HG02973 (cell line): ENCODE results near the gene TPP2.

ENCODE experiments used
- ATAC-seq: cut with Tn5 transposase; IDR thresholded peaks from one replicate; pipeline ENCODE4 v1.9.1; 2021; ENCODE audit warnings: moderate library complexity; ENCODE audit not compliant: unreplicated experiment

Gene TPP2

DNA sequence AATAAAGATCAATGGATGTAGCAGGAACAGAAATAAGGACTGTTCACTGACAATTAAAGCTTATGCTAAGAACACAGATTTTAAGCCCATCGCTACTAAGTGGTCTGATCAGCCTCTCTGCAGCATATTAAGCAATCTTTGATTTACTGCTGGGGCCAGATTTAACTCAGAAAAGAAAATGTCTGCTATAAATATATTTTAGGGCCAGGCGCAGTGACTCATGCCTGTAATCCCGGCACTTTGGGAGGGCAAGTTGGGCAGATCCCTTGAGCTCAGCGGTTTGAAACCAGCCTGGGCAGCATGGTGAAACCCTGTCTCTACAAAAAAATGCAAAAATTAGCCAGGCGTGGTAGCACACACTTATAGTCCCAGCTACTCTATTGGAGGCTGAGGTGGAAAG is 55.1 kb downstream of the TPP2 start:
- no peak for ATAC-seq

DNA sequence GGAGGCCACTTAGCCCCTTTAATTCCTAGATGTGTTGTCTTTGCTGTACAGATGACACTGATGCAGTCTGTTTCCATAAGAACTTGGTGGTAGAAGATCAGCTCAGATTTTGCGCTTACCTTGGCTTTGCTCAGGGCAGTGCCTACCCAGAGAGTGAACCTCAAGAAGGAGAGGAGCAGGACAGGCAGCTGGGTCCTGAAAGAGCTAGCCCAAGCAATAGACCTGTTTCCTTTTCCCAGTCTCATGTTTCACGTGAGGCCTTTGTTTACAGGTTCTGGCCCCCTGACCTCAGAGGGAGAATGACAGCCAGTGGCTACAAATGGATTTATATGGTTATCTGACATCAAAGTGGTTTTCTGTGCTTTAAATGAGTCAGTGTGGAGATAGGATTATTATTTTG is 58.0 kb downstream of the TPP2 start:
- ATAC-seq = no peak

DNA sequence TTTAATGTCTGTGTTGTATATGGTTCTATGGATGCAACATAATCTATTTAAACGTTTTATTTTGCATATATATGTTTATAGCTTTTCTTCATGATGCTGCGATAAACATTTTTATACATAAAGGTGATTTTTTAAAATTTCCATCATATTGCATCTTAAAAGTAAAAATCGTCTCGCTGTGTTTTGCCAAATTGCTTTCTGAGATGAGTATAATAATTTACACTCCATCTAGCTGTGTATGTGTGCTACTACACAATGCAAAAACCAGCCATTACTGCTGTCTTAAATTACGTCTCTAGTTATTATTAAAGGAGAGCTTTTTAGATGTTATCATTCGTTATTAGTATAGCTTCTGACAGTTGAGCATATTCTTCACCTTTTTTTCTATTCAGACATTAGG is 60.8 kb downstream of the TPP2 start:
- no peak for ATAC-seq

DNA sequence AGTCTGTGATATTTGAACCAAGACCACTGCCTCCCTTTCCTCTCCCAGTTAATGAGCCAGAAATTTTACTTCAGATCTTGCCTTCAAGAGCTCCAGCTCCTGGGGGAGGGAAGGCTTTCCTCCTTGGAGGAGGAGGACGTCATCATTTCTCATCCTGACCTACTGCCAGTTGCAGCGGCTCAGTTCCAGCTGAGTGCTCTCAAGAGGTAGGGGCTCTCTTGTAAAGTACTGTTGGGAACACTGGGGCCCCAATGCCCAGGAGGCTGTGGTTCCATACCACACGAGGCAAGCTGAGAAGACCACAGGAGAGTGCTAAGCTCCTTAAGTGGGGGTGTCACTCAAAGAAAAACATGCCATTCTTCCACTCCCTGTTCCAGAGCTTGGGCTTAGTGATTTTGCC is 61.9 kb downstream of the TPP2 start:
- no peak for ATAC-seq

DNA sequence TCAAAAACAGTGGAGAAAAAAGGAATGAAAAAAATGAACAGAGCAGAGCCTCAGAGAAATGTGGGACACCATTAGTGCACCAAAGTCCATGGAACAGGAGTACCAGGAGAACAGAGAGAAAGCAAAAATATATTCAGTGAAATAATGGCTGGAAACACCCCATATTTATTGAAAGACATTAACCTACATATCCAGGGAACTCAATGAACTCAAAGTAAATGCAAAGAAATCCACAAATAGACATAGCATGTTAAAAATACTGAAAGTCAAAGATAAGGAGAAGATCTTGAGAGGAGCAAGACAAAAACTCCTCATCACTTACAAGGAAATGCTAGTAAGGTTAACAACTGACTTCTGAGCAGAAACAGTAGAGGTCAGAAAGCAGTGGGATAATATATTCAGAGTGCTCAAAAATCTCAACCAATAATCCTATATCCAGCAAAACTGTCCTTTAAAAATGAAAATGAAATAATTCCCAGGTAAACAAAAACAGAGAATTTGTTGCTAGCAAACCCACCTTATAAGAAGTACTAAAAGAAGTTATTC is 62.5 kb downstream of the TPP2 start:
- ATAC-seq = no peak

DNA sequence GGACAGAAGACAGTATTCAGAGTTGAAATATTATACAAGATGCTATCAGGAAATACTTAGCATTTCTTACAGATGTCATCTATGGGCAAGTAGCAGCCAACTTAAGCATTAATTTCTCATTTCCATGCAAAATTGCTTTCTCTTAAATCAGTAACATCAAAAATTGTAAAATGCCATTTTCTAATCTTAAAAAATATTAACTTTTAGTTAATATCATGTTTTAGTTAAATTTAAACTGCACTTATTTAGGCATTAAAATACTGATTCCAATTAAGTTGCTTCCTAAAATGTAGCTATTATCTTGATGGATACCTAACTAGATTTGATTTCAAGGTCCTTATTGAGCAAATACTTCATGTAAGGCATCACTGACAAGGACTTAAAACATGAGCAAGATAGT is 70.2 kb downstream of the TPP2 start:
- ATAC-seq = no peak

DNA sequence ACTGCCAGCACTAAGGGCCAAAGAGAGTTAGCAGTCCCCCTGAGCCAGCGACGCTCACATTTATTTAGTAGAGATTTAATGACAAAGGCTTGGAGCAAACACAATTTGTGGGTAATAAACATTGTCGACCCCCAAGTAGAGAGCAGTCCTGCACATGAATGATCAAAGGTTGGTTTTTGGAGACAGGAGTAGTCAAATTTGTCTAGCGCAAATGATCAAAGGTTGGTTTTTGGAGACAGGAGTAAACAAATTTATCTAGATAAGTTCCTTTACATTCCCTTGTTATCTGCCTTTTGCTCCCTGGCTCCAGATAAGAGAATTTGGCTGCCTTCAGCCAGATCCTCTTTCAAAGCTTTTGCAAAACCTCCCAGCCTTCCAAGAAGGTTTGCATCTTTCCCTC is 71.1 kb downstream of the TPP2 start:
- no peak for ATAC-seq

DNA sequence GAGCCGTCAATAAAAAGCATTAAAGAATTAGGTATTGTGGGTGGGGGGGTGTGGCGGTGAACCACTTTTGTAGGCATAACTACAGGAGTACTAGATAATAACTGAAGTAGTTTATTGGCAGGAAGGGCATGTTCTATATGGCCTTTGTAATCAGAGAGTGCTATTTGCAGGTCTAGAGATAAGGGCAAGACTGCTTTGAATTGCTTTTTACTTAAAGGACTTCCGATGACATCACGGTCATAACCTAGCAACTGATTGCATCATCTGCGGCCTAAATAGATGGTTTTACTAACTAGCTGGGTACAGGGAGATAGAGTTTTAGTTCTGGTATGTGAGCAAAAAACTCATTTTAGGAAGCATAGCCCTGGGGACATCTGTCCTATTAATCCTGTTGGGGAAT is 73.3 kb downstream of the TPP2 start:
- no peak for ATAC-seq

DNA sequence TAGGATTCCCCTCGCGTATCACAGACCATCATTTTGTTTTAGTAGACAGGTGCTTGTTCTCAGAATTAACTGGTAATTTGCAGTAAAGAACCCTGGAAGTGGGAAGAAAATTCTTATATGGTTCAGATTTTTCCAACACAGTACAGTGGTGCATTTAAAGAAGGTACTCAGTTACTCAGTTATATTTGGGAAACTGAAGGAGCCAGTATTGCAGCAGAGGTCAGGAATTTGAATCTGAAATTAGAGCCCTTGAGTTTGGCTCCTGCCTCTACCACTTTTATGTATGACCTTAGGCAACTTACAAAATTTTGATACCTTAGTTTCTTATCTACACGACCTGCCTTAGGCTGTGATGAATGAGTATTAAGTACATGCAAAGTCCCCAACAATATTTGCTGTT is 78.3 kb downstream of the TPP2 start:
- no peak for ATAC-seq

DNA sequence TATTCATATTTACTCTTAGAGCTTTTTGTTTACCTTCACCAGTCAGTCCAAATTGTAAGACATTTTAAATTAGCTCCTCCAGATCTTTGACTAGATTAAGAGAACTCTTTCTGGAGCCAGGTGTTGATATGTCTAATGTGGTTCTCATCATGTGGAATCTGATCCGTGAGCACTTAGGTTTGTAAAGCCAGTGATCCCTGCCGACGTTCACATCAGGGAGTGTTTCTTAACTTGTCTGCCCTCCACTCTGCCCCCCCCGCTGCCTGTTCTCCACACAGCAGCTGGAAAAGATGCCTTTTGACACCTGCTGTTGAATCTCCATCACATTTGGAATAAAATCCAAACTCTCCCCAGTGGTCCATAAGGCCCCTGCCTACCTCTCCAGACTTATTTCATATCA is 80.3 kb downstream of the TPP2 start:
- no peak for ATAC-seq

DNA sequence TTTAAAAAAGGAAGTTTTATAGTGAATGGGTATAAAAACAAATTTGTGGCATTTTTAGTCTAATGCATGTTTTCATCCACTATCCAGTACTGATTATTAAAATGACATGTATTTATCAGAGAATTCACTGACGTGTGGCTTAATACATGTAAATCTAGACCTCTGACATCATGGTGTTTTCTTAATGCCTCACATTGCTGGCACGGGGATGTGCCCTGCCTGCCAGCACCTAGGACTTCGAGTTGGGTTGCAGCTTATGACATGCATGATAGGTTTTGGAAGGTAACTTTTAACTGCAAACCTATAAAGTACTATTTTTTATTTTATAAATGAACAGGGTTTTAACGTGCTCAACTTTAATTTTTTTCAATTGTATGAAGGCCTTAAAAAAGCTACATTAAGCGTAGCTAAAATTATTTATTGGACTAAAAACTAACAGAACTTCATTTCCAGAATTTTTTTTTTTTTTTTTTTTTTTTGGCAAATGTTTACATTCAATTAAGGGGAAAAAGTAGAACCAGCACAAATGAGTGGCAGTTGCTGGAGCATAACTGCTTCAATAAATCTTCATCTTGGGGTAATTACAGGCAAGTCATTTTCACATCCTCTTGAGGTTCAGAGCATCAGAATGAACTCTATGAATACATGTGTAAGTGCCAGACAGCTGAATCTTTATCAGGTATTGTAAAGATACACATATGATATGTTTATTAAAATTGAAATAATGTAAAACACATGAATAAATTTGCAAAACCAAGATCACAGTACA is 81.7 kb downstream of the TPP2 start:
- ATAC-seq = no peak

DNA sequence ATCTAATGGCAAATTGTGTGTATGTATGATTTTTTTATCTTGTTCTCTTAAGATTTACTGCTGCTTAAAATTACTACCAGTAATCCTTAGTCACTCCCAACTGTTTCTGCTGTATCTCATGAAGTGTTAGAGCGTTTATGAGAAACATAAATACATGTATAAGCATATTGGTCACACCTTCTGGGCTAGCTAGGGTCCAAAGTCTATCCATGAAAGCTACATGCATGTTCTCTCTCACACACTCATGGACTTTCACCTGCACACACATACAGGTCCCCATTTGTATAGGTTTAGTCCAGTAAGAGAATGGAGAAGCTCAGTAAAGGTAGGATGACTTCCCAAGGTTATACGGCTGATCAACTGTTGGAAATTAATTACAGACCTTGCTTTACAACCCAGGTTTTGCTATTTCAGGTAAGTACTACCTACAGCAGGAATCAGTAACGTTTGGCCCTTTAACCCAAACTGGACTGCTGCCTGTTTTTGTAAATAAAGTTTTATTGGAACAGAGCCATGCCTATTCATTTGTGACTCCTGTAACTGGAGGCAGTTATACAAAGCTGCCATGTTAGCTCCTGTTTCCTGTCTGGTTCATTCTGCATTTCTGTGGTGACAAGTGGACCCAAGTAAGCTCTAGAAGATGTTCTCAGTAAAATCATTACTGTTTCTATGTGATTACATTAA is 82.8 kb downstream of the TPP2 start:
- no peak for ATAC-seq

DNA sequence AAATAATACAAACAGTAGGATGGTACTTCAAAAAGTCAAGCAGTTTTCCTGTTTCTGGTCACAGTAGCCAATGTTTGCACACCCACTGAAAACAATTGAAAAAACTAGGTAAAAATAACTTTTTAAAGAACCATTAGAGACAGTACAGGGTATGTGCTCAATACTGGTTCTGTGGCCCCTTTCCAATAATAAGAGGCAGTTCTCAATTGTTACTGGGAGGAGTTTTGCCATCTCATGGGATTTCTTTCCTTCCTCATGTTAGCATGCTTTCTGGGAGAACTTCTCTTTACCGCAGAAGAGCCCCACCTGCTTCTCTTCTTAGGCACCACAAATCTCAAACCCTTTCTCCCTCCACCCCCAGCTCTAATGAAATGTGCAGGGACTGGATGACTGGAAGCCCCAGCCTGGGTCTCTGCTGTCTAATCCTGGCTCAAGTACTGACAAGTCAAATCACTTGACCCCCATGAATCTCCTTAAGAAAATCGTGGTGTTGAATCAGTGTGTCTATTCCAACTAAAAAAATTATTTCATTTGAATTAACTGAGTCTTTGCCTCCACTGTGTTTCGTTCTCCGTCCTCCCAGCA is 83.4 kb downstream of the TPP2 start:
- ATAC-seq = no peak

DNA sequence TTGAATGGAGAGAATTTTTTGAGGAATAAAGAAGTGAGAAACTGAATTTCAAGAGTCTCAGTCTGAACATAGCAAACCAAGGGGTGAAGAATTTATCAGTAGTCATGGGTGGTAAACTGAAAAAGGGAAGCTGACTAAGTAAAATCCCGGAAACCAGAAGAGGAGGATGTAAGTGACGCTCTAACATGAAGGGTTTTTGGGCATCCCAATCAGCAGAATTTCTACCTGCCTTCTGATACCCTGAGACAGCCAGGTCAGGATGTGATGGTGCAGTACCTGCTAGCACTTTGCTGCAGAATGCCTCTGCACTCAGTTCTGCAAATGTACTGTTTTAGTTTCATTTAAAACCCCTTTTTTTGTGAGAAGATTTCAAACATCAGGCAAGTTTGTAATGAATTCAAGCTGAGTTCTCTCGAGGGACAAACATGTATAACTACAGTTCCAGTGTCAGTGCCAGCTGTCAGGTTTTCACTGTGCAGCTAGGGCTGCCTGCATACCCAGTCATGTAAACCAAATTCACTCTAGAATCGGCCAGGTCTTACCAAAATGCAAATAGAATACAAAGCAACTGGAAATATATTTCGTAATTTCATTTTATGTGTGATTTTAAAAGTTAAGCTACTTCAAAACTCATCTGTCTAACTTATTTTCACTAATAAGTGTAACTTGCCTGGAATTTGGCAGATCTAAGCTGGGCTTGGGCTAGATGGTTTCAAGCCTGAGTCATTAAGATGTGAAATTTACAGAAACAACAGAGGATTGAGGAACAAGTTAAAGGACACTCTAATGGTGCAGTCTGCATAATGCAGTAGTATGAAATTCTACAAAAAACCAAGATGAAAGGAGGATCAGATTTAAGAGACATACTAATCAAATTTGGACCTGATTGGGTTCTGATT is 84.3 kb downstream of the TPP2 start:
- ATAC-seq = no peak

DNA sequence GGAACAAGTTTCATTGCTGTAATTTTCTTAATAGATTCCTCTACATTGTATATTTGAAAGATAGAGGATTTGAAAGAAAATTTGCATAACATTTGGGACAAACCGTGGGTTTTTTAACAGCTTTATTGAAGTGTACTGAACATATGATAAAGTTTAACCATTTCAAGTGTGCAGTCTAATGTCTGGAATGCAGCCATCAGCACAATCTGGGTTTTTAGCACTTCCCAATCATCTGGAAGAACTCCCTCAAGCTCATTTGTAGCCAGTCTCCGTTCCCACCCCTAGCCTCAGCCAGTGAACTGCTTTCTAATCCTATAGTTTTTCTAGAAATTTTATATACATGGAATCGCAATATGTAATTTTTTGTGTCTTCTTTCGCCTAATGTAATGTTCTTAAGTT is 85.4 kb downstream of the TPP2 start:
- no peak for ATAC-seq

DNA sequence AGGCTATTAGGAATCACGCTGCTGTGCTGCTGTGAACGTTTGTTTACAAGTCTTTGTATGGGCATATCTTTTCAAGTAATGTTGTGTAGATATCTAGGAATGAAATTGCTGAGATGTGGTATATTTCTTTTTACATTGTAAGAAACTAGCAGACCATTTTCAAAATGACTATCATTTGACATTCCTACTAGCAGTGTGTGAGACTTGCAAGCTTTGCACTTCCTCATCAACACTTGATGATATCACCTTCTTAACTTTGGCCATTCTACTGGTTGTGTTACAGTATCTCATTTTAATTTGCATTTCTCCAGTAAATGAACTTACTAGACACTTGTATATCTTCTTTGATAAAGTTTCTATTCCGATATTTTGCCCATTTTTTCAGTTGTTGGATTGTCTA is 85.9 kb downstream of the TPP2 start:
- no peak for ATAC-seq

DNA sequence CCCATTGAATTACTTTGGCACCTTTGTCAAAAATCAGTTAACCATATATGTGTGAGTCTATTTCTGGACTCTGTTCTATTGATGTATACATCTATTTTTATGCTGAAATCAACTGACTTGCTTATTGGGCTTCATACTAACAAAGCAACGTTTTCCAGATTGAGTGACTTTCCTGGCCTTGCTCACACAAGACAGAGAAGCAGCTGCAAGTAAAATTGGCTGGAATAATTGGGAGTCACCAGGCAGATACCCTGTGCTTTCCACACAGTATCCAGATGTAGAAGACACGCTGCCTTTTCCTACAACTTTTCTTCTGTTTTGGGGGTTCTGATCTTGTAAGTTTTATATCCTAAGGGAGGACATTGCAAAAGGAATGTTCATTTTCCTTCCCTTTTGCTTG is 86.9 kb downstream of the TPP2 start:
- no peak for ATAC-seq

DNA sequence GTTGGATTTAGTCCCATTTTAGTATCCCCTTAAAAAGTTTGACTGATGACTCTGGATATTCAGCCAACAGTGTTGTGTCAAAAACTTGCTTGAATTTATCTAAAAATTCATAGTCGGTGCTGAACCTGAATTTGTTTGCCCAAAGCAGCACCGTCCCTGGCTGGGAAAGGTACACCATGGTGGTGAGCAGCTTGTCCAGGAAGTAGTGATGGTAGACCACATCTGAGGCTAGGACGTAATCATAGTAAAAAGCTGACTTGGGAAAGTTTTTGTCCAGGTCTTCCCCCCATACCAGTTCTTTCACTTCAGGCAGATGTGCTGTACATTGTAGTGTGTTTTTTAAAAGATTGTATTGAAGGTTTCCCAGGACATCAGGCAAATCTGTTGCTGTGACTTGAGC is 89.2 kb downstream of the TPP2 start:
- no peak for ATAC-seq

DNA sequence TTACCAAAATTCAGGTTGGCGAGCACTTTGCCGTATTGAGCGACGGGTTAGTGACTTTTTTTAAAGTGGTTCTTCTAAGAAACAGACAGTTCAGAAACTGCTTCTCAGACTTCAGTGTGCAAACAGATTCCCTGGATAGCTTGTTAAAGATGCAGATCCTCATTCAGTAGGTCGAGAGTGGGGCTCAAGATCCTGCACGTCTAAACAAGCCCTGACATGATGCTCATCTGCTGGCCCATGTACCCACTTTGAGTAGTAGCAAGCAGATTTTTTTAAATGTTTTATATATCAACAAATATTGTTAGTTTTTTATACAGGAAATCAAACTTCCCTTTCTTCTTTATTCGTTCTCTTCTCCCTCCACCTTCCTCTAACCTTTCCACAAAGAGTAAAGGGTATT is 90.7 kb downstream of the TPP2 start:
- ATAC-seq = no peak

DNA sequence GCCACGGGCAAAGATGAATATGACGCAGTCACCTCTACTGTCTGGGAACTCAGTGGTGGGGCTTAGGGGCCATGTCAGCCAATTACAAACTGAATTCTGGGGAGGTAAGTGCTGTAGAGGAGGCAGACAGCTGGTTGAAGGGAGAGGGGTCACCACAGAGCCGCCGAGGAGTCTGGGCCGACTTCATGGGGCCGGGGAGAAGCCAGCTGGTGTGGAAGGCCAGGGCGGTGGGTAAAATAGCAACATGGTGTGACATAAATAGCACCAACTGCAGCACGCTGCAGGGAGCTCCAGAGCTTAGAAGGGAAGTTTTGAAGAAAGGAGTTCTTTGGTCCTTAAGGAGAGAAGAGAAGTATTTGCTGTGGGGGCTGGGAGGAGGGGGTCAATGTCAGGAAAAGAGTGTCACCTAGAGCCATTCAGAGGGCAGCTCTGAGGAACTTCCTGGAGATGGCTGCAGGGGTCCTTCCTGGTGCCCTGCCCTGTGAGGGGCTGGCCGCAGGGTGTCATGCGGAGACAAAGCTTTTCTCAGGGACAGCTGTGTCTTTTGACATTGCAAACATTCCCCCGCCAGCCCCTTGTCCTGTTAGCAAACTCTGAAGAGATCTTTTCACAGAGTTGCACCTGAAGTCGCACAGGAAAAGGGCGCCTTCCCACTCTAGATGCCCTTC is 91.7 kb downstream of the TPP2 start:
- no peak for ATAC-seq

DNA sequence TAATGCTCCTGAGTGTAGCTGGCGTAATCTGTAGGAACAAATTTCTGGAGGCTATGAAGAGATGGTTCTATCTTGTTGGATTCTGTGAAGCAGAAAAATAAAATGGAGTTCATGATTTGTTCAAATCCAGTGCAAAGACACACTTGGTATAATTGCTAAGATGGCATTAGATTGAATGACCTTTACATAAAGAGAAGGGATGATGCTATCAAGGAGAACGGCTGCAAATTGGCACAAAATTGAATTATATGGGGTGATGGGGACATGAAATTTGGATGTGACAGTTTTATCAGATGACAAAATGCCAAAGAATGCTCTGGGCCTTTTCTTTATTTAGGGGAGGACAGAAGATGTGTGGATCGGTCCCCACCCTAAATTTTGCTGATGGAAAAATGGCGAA is 94.1 kb downstream of the TPP2 start:
- ATAC-seq = no peak
